HuH-7 (cell line): ENCODE results near the gene THEM4.
"Not testable (repeated sequence)": the region's sequence is repeated elsewhere in the genome, so short reads cannot be mapped to it uniquely, and the experiment has no call there.

Experiments used
- DNase-seq: peaks from one replicate; pipeline ENCODE4 v3.0.0; 2011; ENCODE audit warnings: low spot score

Gene THEM4

DNA sequence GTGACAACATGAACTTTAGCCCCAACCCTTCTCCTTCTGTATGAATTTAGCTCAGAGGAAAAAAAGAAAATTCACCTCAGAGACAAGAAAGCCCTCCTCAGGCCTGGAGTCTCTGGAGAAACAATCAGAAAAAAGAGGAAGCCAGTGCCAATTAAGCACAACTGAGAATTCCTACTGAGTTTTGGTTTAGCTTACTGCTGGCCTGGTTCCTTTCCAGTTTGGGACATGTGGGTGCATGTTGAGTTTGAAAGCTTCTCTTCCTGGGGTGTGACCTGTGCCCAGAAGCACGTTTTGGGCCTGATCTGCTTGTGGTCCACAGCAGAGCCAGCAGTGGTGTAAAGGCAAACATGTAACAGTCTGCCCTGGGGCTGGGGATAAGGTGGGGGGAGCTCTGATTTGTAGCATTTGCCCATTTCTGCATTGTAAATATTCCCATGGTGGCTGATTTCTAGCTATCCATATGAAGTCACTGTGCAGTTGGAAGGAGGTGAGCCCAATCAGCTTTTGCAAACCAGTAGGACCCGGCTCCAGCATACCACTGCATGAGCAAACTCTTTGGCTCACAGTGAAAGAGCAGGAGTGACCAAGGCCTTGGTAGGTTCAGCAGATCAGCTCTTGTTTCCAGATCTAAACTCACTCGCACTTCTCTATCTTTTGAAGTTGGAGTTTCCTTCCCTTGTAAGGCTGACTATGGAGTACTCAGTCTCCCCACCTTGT lies 51.1 kb downstream of the THEM4 start:
- DNase-seq = no peak

DNA sequence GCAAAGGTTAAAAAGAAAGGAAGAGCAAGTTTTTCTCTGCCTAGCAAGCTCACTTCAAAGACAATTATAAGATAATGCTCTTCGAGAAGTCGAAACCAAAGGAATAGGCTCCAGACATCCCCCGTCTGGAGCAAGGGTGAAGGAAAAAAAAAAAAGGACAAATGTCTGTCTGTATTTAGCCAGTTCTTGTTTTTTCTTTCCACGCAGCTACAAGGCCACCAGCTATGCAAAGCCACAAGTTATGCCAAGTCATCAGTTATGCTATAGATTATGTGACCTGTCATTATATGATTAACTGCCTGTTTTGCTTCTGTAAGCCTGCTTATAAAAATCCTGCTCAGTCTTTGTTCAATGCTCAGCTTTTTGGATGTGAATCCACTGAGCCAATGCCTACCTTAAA lies 53.4 kb downstream of the THEM4 start:
- no peak for DNase-seq

DNA sequence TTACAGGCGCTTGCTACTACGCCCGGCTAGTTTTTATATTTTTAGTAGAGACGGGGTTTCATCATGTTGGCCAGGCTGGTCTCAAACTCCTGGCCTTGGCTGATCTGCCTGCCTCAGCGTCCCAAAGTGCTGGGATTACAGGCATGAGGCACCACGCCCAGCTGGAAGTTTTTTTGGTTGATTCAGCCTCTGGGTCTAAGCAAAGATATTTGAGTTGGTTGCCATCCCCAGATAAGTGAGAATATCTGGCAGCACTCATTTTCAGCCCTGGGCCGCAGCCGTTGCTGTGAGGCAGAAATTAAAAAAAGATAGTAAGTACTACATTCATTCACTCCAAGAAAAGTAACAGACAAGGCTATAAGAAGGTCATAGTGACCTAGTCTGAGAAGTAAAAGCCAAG lies 53.8 kb downstream of the THEM4 start:
- DNase-seq = not testable (repeated sequence)

DNA sequence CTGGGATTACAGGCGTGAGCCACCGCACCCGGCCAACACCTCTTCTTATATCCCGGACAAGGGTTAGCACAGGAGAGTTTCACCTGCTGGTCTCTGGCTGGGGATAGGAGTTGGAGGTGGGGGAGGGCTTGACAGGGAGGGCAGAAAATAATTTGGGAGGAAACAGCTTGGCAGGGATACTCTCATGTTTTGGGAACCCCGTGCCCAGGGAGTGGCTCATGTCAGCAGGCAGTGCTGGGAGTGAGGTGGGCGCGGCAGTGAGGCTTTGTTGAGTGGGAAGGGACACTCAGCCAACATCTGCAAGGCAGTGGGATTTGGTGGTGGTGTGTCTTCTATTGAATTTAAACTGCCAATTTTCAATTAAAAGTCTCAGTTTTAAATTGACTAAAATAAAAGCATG lies 54.7 kb downstream of the THEM4 start:
- no peak for DNase-seq

DNA sequence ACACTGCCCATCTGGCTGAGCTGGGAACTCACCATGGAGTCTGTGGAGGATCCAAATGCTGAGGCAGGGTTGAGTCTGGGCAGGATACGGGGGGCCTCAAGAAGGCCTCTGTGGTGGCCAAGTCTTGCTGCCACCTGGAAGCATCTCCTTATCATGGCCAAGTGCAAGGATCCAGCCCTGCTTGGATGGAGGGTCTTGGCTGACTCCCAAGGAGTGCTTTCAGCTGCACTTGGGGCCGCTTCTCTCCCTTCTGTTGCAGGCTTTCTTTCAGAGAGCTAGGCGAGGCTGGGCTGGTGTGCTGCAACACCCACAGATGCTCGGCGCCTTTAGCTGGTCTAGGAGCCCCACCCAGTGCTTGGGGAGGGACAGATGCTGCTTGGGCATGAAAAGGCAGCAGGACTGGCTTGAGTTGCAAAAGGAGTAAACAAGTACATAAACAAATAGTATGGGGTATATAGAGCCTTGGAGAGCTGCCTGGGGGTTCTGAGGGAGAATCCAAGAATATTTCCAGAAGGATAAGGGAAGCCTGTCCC lies 55.8 kb downstream of the THEM4 start, which contains the start of gene THEM5:
TSS of gene THEM5 (minus strand) at position 302 of the 533 bp plus-strand sequence. CDS start at position 155, 147 bp downstream.
- DNase-seq = no peak

DNA sequence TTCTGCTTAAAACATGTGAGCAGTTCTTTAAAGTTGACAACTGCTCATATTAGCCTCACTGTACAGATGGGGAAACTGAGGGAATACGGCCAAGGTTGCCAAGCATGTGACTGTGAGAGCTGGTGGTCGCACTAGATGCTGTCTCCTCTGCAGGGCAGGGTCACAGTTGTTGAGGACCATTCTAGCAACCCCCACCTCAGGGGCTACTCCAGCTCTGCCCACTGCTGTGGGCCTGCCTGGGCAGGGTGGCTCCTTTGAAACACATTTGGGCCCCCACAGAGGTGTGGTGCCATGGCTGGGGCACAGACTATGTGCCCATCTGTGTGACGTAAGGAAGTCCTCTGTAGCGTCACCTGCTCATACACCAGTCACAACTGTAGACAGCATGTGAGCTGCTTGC lies 56.6 kb downstream of the THEM4 start:
- DNase-seq = no peak

DNA sequence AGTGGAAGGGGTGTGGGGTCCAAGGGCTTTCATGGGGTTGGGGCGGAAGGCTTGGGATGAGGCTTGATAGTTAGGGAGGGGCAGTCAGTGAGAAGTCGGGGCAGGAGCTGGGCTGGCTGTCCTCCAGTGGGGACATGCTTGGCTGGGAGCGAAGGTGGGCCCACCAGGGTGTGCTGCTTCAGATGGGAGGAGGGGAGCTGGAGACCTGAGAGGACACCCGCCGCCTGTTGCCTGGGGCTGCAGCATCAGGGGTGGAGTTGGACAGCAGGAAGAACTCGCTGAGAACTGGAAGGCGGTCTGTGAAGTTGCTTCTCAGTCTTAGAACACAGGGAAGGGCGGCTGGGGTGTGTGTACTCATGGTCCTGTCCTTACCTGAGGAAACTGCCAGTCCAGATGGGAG lies 57.4 kb downstream of the THEM4 start:
- DNase-seq = no peak

DNA sequence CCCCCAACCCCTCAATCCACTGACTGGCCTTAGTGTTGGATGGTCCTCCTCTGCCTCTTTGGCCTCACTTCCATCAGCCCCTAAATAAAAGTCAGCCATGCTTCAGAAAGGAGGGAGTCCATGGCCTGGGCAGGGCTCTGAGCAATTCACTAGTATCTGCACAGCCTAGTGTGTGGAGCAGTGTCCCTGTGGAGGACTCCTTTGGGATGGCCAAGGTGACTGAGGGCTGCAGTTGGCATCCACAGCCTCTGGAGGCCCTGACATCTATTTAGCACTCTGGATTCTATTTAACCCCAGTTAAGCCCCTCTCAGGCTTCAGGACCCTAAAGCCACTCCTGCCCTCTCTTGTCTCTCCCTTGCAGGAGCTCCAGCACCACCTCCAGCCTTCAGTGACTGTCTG lies 59.4 kb downstream of the THEM4 start:
- DNase-seq = no peak

DNA sequence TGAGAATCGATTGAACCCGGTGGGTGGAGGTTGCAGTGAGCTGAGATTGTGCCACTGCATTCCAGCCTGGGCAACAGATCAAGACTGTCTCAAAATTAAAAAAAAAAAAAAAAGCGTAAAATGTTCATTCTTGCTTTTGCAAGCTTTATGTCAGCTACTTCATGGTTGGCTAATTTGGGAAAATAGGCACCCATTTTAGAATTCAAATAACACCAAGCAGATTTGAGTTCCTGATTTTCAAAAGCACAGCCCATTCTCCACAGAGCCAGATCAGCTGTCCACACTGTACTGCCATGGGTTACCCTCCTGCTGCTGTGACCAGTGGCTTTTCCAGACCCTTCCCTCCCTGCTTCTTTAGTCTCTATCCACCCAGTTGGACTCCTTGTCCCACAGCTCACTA lies 60.2 kb downstream of the THEM4 start:
- DNase-seq = no peak

DNA sequence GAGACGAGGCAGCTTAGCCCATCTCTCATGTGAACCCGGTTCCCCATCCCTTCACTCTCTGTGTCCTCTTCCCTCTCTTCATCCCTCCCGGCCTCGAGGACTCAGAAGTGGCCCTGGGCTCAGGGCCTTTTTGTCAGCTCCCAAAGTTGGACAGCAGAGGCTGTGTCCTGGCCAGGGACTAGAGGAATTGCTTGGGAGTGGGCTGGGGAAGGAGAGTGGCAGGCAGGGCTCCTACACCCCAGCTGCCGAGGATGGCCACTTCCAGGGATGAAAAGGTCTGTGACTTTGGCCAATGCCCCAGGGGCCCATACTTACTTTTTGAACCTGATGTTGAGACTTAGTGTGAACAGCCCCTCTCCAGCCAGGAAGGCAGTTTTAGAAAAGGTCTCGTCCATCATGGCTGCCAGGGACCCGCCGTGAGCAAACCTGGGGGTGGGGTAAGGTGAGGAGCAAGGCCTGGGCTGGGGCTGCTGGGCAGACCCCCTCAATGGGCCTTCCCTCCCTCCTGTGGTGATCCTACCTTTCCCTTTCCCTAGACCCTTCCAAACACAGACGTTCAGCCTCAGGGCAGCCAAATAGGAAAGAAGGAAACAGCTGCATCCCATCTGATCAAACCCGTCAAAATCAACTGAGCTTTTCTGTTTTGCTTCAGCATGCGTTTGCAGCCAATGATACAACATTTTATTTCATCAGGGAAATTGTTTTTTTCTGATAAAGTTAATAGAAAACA lies 61.3 kb downstream of the THEM4 start:
- DNase-seq = no peak

DNA sequence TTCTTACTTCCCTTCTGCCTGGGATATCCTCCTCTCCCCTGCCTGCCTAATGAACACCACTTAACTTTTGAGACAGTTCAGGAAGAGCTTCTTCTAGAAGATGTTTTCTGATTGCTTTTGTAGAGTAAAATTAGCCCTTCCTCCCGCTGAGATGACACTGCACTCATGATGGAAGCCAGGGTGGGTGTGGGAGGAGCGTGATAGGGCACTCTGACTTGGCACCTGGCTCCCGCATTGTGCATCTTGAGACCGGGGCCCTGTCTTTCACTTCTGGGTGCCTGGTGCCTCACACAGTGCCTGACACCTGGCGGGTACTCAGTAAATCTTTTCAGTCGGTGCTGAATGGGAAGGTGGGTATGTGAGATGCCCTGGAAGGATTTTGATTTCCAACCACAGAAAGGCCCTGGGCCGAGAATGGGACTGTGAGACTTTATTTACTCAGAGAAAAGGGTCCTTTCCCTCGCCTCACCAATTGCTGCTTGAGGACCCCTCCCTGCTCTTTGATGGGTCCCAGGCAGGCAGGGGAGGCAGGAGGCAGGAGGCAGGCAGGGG lies 62.5 kb downstream of the THEM4 start:
- DNase-seq = no peak

DNA sequence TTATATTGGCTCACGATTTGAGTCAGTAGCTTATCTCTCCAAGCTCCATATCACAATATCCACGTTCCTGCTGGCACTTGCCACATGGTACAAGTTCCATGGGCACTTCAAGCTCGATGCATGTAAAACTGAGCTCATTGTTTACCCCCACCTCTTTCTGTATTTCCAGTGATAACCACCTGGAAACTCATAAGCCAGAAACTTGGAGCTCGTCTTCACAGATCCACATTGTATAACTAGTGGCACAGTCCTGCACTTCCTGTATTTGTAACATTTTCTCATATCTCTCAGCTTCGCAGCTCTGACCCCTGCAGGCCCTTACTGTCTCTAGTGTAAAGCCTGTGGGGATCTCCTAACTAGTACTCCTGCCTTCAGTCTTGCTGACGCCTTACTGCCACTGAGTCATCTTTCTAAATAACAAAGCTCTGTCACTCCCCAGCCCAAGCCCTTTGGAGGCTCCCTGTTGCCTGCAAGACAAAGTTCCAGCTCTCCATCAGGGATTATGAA lies 63.2 kb downstream of the THEM4 start:
- DNase-seq = no peak

DNA sequence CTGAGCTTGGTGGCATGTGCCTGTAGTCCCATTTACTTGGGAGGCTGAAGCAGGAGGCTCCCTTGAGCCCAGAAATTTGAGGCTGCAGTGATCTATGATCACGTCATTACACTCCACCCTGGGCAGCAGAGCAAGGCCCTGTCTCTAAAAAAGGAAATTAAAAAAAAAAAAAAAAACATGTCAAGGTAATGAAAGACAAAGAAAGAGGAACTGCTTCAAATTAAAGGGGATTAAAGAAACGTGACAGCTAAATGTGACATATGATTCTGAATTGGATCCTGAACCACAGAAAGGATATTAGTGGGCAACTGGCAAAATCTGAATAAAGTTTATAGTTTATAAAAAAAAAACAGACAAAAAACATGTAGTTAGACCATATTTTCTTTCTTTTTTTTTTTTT lies 65.9 kb downstream of the THEM4 start:
- no peak for DNase-seq

DNA sequence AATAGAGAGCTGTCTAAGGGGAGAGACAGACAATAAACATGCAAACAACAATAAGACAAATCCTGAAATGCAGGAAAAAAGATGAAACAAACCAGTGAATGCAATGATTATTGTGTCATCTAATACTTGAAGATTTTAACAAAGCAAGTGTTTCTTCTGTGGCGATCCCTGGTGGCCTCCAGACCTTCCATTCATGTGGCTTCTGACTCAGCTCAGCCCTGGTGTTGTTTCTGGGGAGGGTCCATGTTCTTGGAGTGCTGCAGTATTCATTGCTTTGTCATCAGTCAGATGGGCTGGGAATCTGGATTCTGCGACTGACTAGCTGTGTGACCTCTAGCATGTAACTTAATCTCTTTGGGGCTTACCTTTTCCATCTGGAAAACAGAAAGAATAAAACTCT lies 68.2 kb downstream of the THEM4 start:
- no peak for DNase-seq

DNA sequence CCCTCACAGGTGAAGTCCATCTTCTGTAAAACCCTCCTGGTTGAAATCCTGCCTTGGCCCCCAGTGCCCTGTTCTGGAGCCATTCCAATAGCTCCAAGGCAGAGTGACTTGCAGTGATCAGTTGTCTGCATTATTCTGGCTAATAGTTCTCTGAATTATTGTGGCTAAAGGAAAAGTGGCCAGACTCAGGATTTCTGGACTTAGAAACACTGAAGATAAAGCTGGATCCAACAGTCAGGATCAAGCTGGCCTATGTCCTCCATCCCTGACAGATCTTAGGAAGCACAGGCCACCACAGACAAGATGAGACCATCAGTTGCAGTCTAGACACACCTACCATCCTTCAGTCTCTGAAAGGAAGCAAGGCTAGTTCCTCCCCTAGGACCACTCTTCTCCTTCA lies 68.9 kb downstream of the THEM4 start:
- no peak for DNase-seq

DNA sequence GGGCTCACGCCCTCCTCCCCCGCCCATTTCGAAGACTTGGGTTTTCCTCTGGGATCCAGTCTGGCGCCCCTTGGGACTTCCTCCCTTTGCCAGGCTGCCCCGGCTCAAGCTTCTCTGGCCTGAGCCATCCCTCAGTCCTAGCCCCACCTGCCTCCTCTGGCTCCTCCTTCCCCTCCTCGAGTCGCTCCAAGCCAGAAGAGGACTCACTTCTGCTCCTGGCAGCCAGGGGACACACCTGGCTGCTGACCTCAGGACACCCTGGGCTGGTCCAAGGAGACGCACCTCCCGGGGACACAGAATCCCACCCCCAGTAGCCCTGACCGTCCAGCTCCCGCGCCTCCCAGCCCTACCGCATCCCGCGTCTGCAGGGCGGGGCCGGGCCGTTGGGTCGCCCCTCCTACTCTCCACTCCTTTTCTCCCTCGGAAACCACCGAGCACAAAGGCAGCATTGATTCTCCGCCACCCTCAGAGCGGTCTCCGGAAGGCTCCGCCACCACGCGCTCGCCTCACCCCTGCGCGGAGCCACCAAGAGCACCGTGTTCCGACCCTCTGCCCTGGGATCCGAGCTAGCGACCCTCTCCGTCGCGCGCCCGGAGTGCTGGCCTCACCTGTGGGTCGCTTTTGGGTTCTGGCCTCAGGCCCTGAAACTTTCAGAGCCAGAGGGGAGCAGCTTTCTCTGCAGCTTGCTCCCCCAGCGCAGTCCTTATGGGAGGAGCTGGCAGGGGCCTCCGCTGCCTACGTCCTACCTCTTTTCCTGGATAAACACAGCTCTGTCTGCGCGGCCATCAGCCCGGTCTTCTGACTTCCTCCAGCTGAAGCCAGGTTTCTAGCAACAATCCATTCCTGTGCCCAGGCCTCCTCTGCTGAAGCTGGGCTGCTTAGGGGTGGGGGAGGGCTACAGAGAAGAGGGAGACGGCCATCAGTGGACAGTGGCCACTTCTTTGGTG lies 69.6 kb downstream of the THEM4 start, which contains the start of gene C2CD4D:
TSS of gene C2CD4D (minus strand) at position 364 of the 947 bp plus-strand sequence. CDS start 831 bp downstream, outside the sequence.
- DNase-seq = no peak

DNA sequence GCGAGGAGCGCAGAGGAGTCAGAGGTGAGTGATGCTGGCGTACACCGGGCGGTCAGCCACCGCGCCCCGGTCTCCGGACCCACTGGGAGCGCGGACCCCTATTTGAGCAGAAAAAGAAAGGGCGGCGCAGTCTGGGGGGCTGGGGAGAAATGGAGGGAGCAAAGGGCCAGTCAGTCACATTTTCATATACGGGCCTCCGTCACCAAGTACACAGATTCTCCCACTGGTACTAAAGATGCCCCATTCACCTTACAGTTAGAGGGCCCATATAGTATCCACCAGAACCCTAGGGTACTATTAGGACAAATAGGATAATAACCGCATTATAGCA lies 70.3 kb downstream of the THEM4 start:
- DNase-seq = no peak

DNA sequence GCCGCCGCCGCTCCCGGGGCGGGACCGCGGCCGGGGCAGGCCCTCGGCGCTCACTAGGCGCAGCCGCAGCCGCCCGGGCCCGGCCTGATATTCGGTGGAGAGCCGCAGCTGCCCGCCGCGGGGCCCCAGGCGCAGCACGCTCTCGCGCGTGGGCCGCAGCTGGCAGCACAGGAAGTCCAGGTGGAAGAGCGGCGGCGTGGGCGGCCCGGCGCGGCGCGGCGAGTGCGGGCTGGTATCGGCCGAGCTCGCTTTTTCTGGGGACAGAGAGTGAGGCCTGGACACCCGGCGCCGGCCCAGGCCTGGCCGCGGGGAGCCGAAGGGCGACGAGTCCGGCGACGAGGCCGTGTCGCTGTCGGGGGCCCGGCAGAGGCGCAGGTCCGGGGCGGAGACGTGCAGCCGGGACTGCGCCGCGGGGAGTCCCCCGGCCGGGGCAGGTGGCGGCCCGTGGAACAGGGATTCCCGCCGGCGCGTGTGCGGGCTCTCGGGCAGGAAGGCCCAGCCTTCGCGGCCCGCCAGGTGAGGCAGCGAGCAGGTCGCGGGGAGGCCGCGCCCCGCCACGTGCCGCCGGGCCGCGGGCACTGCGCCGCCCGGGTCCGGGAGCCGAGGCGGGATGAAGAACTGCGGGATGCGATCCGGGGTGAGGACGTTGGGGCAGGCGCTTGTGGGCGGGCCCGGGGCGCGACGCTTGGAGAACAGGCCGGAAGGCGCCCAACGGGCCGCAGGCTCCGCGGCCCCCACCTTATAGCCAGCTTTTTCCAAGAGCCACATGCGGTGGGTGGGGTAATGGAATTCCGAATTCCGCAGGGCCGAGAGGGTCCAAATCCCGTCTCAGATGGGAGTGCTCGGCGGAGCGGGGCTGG lies 70.9 kb downstream of the THEM4 start:
- no peak for DNase-seq

DNA sequence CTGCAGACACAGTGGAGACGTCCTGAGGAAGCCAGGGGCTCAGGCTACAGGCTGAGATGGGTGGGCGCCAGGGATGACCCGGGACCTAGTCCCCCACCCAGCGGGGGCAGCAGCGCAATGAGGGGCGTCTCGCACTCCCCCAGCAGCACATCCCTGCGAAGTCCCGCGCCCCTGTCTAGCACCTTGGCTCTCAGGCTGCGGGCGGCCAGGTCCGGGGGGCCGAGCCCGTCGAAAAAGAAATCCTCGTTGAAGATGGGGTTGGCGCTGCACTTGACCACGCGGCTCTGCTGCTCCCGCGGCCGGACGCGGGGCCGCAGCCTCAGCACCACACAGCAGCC lies 71.5 kb downstream of the THEM4 start:
- no peak for DNase-seq

DNA sequence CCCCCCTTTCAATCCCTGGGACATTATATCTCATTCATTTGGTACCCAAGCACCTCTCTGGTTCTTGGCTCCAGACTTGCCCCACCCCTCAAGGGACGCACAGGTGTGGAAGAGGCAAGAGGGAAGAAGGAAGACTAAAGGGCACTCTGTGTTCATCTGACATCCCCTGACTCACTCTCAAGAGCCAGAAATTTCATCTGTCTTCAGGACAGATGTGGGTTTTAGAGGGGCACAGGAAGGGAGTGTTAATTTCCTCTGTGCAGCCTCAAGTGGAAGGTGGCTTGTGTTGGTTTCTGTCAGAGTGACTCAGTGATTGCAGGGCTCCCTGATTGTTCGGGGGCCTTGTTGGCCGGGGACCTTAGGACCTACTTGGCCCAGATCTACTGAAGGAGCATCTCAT lies 72.1 kb downstream of the THEM4 start:
- no peak for DNase-seq

DNA sequence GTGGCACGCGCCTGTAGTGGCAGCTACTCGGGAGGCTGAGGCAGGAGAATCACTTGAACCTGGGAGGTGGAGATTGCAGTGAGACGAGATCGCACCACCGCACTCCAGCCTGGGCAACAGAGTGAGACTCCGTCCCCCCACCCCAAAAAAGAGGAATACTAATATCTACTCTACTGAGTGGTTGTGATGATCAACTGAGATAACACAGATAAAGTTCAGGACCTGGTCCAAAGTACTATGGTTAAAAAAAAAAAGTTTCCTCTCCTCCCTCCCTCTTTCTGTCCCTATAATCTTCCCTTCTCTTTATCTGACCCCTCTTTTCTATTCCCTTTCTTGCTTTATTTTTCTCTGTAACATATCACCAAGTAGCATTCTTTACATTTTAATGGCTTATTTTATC lies 73.7 kb downstream of the THEM4 start:
- DNase-seq = no peak
